NCI-H1092 (cell line): ENCODE measurements around the gene MORN1.

ENCODE experiments used
- DNase-seq: peaks from one replicate; lab custom pipeline; 2025; lab: John Stamatoyannopoulos, UW

The MORN1 gene

DNA sequence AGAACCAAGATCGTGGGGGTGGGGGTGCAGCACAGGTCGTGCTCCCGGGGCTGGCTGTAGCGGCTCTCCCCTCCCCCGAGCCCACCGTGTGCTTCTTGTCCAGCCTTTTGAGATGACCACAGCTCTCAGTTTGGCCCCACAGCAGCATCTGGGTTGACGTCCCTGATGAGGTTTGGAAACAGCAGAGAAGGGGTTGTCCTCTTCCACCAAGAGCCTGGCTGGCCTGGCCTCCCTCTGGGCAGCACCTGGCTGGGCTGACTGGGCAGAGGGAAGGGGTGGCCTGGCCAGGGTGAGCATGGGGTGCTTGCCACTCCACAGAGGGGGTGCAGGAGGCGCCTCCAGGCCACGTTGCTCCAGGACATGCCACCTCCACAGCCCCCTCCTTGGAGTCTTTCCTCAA is 101.7 kb downstream of the MORN1 start:
- DNase-seq: no peak

DNA sequence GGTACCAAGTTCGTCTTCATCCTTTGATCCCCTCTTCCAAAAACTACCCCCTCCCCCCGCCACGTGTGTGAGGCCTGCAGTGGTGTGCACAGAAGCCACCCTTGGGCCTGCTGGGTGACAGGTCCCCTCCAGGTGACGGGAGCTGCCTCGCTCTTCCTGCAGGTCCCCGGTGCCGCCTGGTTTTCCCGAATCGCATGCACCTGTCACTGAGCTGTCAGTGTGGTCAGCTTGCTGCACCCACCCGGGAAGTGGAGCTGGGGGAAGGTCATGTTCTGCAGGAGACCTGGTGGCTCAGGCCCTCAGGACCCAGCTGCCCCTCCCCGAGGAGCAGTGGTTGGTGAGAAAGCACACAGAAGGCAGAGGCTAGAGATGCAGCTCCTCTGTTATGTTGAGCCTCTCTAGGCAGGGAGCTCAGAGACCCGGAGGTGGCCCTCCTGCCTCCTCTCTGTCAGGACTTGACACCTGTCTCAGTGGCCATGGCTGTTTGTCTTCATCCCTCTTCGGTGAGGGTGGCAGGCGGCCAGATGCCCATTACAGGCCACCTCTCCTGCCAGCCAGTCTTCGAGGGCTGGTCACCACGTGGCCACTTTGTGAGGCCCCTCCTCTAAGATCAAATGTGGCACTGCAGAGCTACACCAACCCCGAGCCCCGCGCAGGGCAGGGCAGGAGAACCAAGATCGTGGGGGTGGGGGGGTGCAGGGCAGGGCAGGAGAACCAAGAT is 102.4 kb downstream of the MORN1 start:
- DNase-seq: no peak

DNA sequence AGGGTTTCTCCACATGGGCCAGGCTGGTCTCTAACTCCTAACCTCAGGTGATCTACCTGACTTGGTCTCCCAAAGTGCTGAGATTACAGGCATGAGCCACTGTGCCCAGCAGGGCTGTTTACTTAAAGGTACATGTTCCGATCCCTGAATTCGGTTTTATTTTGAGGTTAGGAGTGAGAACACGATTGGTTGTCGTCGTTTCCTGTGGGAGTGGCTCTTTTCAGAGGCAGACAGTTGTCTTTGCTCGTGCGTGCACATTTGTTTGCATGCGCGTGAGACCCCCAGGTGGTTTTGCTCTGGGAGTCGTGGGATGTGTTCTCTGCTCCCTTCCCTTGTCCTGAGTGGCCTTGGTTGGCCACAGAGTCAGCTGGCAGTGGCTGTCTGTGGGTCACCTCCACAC is 103.0 kb downstream of the MORN1 start:
- no peak for DNase-seq

- DNase-seq: no peak
Observed at GRCh38 chr1:2287649-2288048, 103.7 kb downstream of the MORN1 start.

GRCh38 chr1:2286923-2287322 is 104.4 kb downstream of the MORN1 start:
- no peak for DNase-seq

DNA sequence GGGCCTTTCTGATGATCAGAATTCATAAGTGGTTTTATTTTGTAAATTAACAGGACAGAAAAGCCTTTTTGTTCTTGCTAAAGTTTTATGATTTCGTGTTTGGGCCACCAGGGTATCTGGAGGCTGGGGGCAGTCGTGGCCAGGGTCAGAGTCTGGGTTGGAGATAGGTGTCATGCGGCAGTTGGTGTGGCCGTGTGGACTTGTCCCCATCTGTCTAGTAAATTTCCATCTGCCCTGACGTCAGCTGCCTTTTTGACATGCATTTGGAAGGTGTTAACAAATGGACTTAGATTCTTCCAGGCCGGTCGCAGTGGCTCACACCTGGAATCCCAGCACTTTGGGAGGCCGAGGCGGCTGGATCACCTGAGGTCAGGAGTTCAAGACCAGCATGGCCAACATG is 106.4 kb downstream of the MORN1 start:
- no peak for DNase-seq

DNA sequence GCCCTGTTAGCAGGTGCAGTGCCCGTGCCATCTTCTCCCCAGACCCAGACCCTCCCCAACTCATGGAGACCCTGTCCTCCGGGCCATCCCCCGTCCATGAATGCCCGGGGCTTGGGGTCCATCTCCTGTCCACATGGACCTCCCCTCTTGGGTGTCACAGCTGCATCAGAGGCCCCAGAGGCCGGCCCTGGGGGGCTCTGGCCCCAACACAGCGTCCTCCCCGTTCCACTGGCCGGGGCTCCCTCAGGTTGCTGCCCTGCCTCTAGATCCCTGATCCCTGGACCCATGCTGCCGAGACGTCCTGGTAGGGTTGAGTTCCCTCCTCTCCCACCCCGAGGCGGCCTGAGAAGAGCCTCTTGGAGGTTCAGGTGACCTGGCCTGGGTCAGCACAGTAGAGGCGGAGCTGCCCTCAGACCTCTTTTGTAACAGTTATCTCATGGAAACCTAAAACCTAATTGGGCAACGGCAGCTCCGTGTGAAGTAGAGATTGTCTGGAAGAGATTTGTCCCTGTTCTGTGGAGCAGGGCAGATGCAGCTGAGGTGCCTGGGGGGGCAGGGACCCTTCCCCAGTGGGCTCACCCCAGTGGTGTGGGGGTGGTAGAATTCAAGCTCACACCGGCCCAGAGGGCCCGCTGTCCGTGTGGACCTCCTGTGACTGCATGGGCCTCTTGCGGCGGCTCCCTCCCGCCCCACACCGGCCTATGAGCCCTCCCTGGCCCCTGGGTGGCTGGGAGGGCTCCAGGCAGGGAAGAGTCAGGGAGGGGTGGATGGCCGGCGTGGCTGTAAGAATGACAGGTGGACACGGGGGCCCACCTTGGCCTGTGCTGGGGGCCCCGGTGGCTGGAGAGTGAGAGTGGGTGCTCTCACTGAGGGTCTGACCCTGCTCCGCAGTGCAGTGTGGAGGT is 107.1 kb downstream of the MORN1 start:
- no peak for DNase-seq

- no peak for DNase-seq
Observed at GRCh38 chr1:2283371-2283990, 107.9 kb downstream of the MORN1 start.

- DNase-seq: no peak
Observed at GRCh38 chr1:2282556-2283270, 108.6 kb downstream of the MORN1 start.

- no peak for DNase-seq
Observed at GRCh38 chr1:2279817-2280216, 111.5 kb downstream of the MORN1 start.

DNA sequence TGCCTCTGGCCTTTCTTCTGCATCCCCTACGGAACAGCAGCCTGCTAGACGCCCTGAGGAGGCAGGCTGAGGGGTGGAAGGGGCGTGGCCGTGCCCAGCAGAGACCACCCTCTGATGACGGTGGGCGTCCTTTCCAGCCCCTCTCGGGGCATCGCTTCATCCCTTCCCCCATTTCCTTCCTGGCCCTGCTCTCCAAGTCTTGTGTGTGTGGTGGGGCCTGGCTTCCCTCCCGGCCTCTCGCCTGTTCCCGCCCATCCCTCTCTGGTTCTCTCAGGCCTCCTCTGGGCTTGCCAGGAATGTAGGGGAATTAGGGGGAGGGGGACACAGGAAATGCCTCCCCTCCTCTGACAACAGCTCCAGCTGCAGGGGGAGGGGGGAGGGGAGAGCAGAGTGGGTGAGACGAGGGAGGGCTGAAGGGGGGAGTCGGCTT is 112.1 kb downstream of the MORN1 start:
- no peak for DNase-seq

DNA sequence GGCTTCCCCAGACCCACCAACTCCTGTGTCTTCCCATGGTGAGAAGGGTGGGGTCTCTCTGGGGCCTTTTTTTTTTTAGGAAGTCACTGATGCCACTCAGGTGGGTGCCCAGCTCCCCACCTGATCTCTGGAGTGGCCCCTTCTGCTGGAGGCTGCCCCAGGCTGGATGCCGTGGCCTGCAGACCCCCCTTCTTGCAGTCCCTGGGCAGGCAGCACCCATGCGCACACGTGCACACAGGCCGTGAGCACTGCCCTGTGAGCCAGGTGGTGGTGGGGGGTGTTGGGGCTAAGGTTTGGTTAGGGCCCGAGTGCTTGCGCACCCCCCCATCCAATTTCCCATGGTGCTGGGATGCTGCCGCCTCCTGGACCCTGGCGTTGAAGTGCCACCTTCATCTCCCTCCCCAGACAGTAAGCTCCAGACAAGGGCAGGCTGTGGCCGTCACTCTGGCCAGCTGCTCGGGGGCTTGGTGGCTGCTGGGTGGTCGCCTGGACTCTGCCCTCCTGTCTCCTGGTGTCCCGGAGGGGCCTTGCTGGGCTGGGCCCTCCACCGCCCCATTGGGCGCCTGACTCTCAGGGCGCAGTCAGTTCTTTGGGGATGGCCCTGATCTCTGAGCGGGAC is 112.7 kb downstream of the MORN1 start:
- no peak for DNase-seq

GRCh38 chr1:2277741-2278488 is 113.4 kb downstream of the MORN1 start:
- no peak for DNase-seq

DNA sequence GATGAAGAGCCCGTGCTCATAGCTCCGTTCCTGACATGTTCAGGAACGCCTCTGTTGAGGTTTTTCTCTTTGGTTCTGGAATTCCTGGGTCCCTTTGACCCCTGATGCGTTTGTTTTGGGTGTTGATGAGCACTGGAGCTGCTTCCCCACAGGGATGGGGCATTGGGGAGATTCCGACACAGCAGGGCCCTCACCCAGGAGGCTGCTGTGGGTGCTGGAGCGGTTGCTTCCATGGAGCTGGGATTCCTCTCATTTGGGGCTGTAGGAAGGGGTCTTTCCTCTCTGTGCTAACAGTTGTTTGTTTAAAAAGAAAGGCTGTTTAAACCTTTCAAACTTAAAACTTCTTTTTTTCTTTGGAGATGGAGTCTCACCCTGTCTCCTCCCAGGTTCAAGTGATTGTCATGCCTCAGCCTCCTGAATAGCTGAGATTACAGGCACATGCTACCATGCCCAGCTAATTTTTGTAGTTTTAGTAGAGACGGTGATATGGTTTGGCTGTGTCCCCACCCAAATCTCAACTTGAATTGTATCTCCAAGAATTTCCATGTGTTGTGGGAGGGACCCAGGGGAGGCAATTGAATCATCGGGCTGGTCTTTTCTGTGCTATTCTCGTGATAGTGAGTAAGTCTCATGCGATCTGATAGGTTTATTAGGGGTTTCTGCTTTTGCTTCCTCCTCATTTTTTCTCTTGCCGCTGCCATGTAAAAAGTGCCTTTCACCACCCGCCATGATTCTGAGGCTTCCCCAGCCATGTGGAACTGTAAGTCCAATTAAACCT is 114.4 kb downstream of the MORN1 start:
- DNase-seq: no peak

DNA sequence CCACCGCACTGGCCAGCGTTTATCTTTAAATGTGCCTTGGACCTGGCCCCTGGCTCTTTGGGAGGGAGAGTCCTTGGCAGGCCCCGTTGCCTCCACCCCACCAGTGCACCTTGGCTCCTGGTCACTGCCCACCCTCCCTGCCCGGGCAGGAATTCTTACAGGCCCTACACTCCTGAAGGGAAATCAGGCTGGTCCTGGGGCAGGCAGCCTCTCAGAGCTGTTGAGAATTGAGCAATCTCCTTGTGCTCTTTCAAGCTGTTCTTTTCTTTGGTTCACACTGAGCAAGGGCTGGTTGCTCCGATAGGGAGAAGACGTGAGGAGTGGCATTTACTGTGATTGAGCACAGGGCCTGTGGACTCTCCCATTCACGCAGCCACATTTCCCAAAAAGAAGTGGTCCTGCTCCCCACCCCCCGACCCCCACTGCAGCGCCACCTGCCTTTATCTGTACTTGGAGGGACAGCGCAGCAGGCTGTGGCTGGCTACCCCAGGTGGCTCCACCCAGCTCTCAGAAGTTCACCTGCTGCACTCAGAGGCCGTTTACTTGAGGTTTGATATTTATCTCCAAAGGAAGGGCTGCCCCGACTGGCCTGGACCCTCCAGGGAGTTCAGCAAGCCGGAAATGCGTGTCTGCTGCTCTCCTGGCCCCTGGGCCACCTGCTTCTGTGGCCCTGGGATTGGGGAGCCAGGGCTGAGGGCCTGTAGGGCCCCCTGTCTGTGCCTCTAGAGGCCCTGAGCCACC is 115.4 kb downstream of the MORN1 start:
- no peak for DNase-seq

- no peak for DNase-seq
Observed at GRCh38 chr1:2274929-2275475, 116.4 kb downstream of the MORN1 start.

DNA sequence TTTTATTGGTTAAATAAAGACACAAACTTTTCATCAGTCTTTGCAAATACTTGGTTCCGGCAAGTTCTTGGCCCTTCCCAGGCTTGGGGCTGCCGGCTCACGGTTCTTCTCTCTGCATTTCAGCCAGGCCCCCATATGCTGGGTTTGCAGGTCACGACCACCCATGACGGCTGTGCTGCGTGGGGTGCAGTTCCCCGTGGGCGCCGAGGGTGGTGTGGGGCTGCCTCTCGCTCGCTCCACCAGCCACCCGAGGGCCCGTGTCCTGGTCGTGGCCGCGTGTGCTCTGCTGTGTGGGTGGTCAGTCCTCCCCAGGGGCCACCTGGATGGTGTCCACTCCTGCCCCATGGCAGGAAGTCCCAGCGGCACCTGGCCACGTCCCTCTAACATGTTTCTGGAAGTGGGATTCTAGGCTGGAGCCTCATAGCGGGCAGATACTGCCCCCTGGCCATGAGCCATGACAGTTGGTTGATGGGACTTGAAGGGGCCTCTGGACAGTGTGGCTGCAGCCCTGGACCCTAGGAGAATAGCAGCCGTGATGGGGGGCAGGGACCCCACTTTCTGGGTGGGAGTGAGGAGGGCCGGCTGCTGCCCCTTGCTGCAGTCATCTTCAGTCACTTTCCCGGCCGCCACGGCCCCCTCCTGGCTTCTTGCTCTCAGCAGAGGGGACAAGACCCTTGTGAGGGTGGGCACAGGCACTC is 117.0 kb downstream of the MORN1 start:
- DNase-seq: no peak

DNA sequence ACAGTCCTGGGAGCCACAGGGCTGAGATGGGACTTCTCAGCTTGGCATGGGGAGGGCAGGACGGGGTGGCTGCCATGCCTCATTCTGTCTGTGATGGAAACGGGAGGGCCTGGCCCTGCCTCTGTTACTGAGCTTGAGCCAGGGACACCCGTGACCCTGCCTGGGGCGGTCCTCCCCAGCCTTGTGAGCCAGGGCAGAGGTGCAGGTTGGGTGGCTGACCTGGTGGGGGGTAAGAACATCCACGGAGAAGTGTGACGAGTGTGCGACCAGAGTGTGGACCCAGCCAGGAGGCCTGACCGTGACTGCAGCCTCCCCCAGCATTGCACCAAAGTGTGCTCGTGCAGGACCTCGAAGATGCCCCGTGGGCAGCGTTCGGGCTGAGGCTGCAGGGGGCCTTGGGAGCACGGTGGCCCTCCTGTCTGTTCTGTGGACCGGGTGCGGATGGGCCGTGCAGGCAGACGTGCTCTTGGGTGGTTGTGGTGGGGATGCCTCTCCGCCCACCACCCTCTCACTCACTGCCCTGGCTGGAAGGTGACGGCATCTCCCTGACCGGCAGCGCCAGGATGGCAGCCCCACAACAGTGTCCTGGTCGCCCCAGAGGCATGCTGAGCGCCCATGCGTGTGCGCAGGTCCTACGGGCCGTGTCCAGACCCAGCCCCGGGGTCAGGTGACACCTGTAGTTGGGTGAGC is 117.8 kb downstream of the MORN1 start:
- no peak for DNase-seq
